ENCODE data around the gene NPRL2.

- TF ChIP-seq CTCF (IDR thresholded peaks at IDR 0.05) (no peak), EP300 (IDR thresholded peaks at IDR 0.05) (no peak), POLR2A (IDR thresholded peaks at IDR 0.05) (no peak), POLR2AphosphoS5 (IDR thresholded peaks at IDR 0.05) (no peak)
Measured at GRCh38 chr3:50372349-50372748, 21.8 kb upstream of the NPRL2 start.
